Chondrocyte (in vitro differentiated cells): Measurements from ENCODE around the gene RAP2A. TPM values are rescaled to one million over a fixed set of nuclear protein-coding genes. Genes with fewer than 3 reads are reported as not detected.

Experiments
- DNase-seq: peaks from one replicate; pipeline ENCODE4 v3.0.0; 2021; ENCODE audit warnings: mixed read lengths, low spot score
- H3K27ac Mint-ChIP-seq: one replicate; pipeline ENCODE4 v1.8.0; 2021; ENCODE audit warnings: mild to moderate bottlenecking, moderate library complexity, mixed read lengths; ENCODE audit not compliant: unreplicated experiment
- H3K27me3 Mint-ChIP-seq: 2 replicates; pipeline ENCODE4 v1.8.0; 2021; ENCODE audit warnings: low read depth, mixed read lengths
- H3K36me3 Mint-ChIP-seq: 2 replicates; pipeline ENCODE4 v1.8.0; 2021; ENCODE audit warnings: low read depth, mixed read lengths
- H3K4me1 Mint-ChIP-seq: 2 replicates; pipeline ENCODE4 v1.8.0; 2021; ENCODE audit warnings: low read depth, mild to moderate bottlenecking, mixed read lengths
- H3K4me3 Mint-ChIP-seq: one replicate; pipeline ENCODE4 v1.8.0; 2021; ENCODE audit warnings: mild to moderate bottlenecking, moderate library complexity, mixed read lengths; ENCODE audit not compliant: unreplicated experiment
- H3K9me3 Mint-ChIP-seq: 2 replicates; pipeline ENCODE4 v1.8.0; 2021; ENCODE audit warnings: low read depth, mixed read lengths
- CTCF ChIP-seq: fragments of 200-600 bp; sonication (generic); IDR thresholded peaks from 2 replicates; pipeline ENCODE4 v1.5.0; 2021; ENCODE audit warnings: antibody characterized with exemption, mild to moderate bottlenecking, moderate library complexity
- total RNA-seq: library from RNA; stranded (reverse); gene quantifications from 3 replicates; pipeline ENCODE4 v1.2.1, GENCODE V29; 2021

RAP2A gene
- total RNA-seq, 1 donor from 2014 or later = 48.0 TPM

GRCh38 chr13:97484301-97484700 is 50.3 kb downstream of the RAP2A start:
- Mint-ChIP-seq H3K36me3 (no peaks in the 10 kb centered on the region), H3K4me3 (no peak overlapping the region), H3K27ac (no peak overlapping the region), H3K9me3 (no peaks in the 10 kb centered on the region), H3K4me1 (peaks cover 12% of the 10 kb centered on the region), H3K27me3 (no peaks in the 10 kb centered on the region)
- no peak for DNase-seq
- no peak for TF ChIP-seq CTCF

GRCh38 chr13:97485320-97485719 is 51.4 kb downstream of the RAP2A start:
- Mint-ChIP-seq H3K4me1 (peaks cover 4% of the 10 kb centered on the region), H3K27ac (no peak overlapping the region), H3K4me3 (no peak overlapping the region), H3K9me3 (no peaks in the 10 kb centered on the region), H3K27me3 (no peaks in the 10 kb centered on the region), H3K36me3 (no peaks in the 10 kb centered on the region)
- no peak for DNase-seq
- no peak for TF ChIP-seq CTCF

GRCh38 chr13:97490702-97491307 is 56.8 kb downstream of the RAP2A start:
- DNase-seq = no peak
- Mint-ChIP-seq H3K27me3 (no peaks in the 10 kb centered on the region), H3K27ac (no peak overlapping the region), H3K9me3 (peaks cover 9% of the 10 kb centered on the region), H3K4me1 (peaks cover 11% of the 10 kb centered on the region), H3K4me3 (no peak overlapping the region), H3K36me3 (peaks cover 4% of the 10 kb centered on the region)
- no peak for TF ChIP-seq CTCF

- Mint-ChIP-seq H3K36me3 (peaks cover 4% of the 10 kb centered on the region), H3K4me1 (peaks cover 16% of the 10 kb centered on the region), H3K4me3 (no peak overlapping the region), H3K27ac (no peak overlapping the region), H3K9me3 (peaks cover 9% of the 10 kb centered on the region), H3K27me3 (no peaks in the 10 kb centered on the region)
- DNase-seq = no peak
- TF ChIP-seq CTCF = no peak
These were observed 57.5 kb downstream of the RAP2A start for GRCh38 chr13:97491452-97491851.

DNA sequence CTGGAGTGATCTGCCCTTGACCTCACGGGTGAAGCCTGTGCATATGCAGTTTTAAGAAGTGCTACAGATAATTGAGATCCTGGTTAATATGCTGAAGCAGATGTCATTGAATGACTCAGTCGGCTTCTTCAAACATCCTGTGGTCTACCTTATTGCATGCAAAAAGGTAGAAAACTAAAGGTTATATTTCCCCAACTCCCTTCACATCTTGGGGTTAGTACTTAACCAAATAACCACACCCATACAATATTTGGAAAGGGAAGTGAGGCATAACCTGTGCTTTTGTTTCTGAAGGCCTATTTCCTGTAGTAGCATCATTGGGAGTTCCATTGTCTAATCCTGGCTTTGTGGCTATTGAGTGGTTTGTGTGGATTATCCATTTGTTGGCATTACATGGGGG is 58.3 kb downstream of the RAP2A start:
- no peak for TF ChIP-seq CTCF
- no peaks in the 10 kb centered on the region for H3K27me3 Mint-ChIP-seq
- peaks cover 9% of the 10 kb centered on the region for H3K9me3 Mint-ChIP-seq
- peaks cover 4% of the 10 kb centered on the region for H3K36me3 Mint-ChIP-seq
- H3K4me1 Mint-ChIP-seq = peaks cover 18% of the 10 kb centered on the region
- H3K4me3 Mint-ChIP-seq = no peak overlapping the region
- no peak overlapping the region for H3K27ac Mint-ChIP-seq
- DNase-seq = no peak
